Measurements from ENCODE around the gene COMMD3. TPM values are rescaled to one million over a fixed set of nuclear protein-coding genes. Genes with fewer than 3 reads are reported as not detected.
A peak's percentile ranks its signal among the peaks of the same experiment; 100 is the strongest.

COMMD3 gene
- total RNA-seq, 4 donors from 2014 or later: 23.0 to 113 (median 36.6) TPM

- H3K9me3 ChIP-seq: peaks cover 0 to 6% (median 2%) of the 10 kb centered on the region in 4 donors
- no peaks in the 10 kb centered on the region for H3K36me3 ChIP-seq
- TF ChIP-seq CTCF (IDR thresholded peaks at IDR 0.05) (no peak), POLR2A (IDR thresholded peaks at IDR 0.05) (no peak)
- peaks cover 6 to 70% of the 10 kb centered on the region in 2 donors for H3K27me3 ChIP-seq
- H3K4me1 ChIP-seq: peaks cover 0 to 45% (median 15%) of the 10 kb centered on the region in 4 donors
- H3K27ac ChIP-seq: no peak overlapping the region
- DNase-seq: no peak
- no peak overlapping the region for H3K4me3 ChIP-seq
These were observed 22.2 kb downstream of the COMMD3 start for GRCh38 chr10:22338185-22338900.

- peaks cover 0 to 42% (median 15%) of the 10 kb centered on the region in 4 donors for H3K4me1 ChIP-seq
- H3K4me3 ChIP-seq: no peak overlapping the region
- H3K36me3 ChIP-seq: no peaks in the 10 kb centered on the region
- peaks cover 0 to 6% (median 2%) of the 10 kb centered on the region in 4 donors for H3K9me3 ChIP-seq
- peaks cover 6 to 69% of the 10 kb centered on the region in 2 donors for H3K27me3 ChIP-seq
- no peak for TF ChIP-seq CTCF (IDR thresholded peaks at IDR 0.05)
- TF ChIP-seq POLR2A (IDR thresholded peaks at IDR 0.05): no peak
- no peak for DNase-seq
- H3K27ac ChIP-seq: no peak overlapping the region
These were observed 22.7 kb downstream of the COMMD3 start for GRCh38 chr10:22338931-22339330.

GRCh38 chr10:22339761-22340328 lies 23.7 kb downstream of the COMMD3 start:
- Histone ChIP-seq H3K4me3 (peak overlapping the region; percentile 66 to 85 (median 80)), H3K36me3 (no peaks in the 10 kb centered on the region), H3K9me3 (peaks cover 0 to 9% (median 0%) of the 10 kb centered on the region in 4 donors), H3K4me1 (peaks cover 0 to 33% (median 15%) of the 10 kb centered on the region in 4 donors), H3K27me3 (peaks cover 6 to 69% of the 10 kb centered on the region in 2 donors), H3K27ac (peak overlapping the region in 1 of 4 donors; percentile 89)
- DNase-seq: no peak
- TF ChIP-seq CTCF (IDR thresholded peaks at IDR 0.05): no peak
- TF ChIP-seq POLR2A (IDR thresholded peaks at IDR 0.05): no peak

GRCh38 chr10:22340329-22341189 lies 24.4 kb downstream of the COMMD3 start:
- Histone ChIP-seq H3K9me3 (peaks cover 0 to 16% (median 2%) of the 10 kb centered on the region in 4 donors), H3K36me3 (no peaks in the 10 kb centered on the region), H3K27ac (peak overlapping the region; percentile 81 to 89 (median 86)), H3K4me1 (peaks cover 0 to 32% (median 11%) of the 10 kb centered on the region in 4 donors), H3K4me3 (peak overlapping the region; percentile 66 to 85 (median 80)), H3K27me3 (peaks cover 6 to 69% of the 10 kb centered on the region in 2 donors)
- DNase-seq: peak; percentile 49 to 84 (median 77)
- TF ChIP-seq POLR2A (IDR thresholded peaks at IDR 0.05) (peak; percentile 7 to 45), CTCF (IDR thresholded peaks at IDR 0.05) (no peak)

- no peaks in the 10 kb centered on the region for H3K36me3 ChIP-seq
- H3K4me3 ChIP-seq: peak overlapping the region; percentile 66 to 85 (median 80)
- H3K27me3 ChIP-seq: peaks cover 6 to 67% of the 10 kb centered on the region in 2 donors
- no peak for DNase-seq
- H3K4me1 ChIP-seq: peaks cover 0 to 26% (median 7%) of the 10 kb centered on the region in 4 donors
- no peak for TF ChIP-seq CTCF (IDR thresholded peaks at IDR 0.05)
- peak overlapping the region; percentile 81 to 89 (median 86) for H3K27ac ChIP-seq
- H3K9me3 ChIP-seq: peaks cover 0 to 20% (median 2%) of the 10 kb centered on the region in 4 donors
These were observed 25.2 kb downstream of the COMMD3 start for GRCh38 chr10:22341190-22341925.

All from Peyer's patch (tissue), 4 donors.